LNCAP (cell line): ENCODE data around the gene DCAF4L1.

Source experiments
- TF ChIP-seq, protein P1 (sequence below): fragments of 450-650 bp; IDR thresholded peaks from 2 replicates; pipeline ENCODE4 v1.5.1; 2017; ENCODE audit warnings: mild to moderate bottlenecking

The DCAF4L1 gene

GRCh38 chr4:42008011-42008786, 26.6 kb downstream of the DCAF4L1 start:
- TF ChIP-seq, protein P1, sequence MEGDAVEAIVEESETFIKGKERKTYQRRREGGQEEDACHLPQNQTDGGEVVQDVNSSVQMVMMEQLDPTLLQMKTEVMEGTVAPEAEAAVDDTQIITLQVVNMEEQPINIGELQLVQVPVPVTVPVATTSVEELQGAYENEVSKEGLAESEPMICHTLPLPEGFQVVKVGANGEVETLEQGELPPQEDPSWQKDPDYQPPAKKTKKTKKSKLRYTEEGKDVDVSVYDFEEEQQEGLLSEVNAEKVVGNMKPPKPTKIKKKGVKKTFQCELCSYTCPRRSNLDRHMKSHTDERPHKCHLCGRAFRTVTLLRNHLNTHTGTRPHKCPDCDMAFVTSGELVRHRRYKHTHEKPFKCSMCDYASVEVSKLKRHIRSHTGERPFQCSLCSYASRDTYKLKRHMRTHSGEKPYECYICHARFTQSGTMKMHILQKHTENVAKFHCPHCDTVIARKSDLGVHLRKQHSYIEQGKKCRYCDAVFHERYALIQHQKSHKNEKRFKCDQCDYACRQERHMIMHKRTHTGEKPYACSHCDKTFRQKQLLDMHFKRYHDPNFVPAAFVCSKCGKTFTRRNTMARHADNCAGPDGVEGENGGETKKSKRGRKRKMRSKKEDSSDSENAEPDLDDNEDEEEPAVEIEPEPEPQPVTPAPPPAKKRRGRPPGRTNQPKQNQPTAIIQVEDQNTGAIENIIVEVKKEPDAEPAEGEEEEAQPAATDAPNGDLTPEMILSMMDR = no peak

DNA sequence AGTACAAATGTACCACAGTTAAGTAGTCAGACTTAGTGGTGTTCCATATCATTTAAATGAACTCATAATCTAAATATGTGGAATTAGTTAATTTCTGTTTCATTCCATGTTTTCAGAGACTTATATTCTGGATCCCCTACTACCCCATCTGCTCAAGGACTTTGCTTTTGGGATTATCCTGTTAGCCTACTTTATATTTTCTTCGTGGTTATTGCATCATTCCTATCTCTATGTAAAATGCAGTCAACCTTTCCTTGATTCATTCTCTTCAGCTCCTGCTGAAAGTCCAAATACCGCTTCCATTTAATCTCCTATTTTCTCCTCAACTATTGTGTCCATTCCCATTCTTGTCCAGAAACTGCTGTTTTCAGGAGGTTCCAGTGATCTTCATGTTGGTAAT, 33.9 kb downstream of the DCAF4L1 start:
- TF ChIP-seq, protein P1 = no peak

GRCh38 chr4:42018451-42018850, 36.9 kb downstream of the DCAF4L1 start:
- TF ChIP-seq, protein P1 = no peak
